WTC11 (cell line): Measurements from ENCODE around the gene UNG. TPM values are rescaled to one million over a fixed set of nuclear protein-coding genes. Genes with fewer than 3 reads are reported as not detected.

Experiments used
- ATAC-seq: fragments of 200-7000 bp; cut with Tn5 transposase; 2 replicates; pipeline ENCODE4 v1.10.0; 2021; ENCODE audit warnings: mild to moderate bottlenecking, moderate library complexity
- CTCF ChIA-PET: fragments of 300-600 bp; sonication (Branson Sonifier 250); formaldehyde crosslinking; loops from one replicate; lab custom pipeline; 2021; ENCODE audit warnings: antibody characterized with exemption; lab: Charles Lee
- POLR2A ChIA-PET: fragments of 350-600 bp; sonication (Branson Sonifier 250); formaldehyde crosslinking; loops from one replicate; lab custom pipeline; 2021; ENCODE audit warnings: antibody characterized with exemption; lab: Charles Lee
- DNase-seq: peaks from one replicate; pipeline ENCODE4 v3.0.0; 2021; ENCODE audit warnings: low spot score
- H3K27ac Mint-ChIP-seq: 2 replicates; pipeline ENCODE4 v1.8.0; 2021; ENCODE audit warnings: mixed read lengths
- H3K27me3 Mint-ChIP-seq: 2 replicates; pipeline ENCODE4 v1.8.0; 2021; ENCODE audit warnings: low read depth, mild to moderate bottlenecking, moderate library complexity, mixed read lengths
- H3K36me3 Mint-ChIP-seq: 2 replicates; pipeline ENCODE4 v1.8.0; 2021; ENCODE audit warnings: mixed read lengths
- H3K4me1 Mint-ChIP-seq: 2 replicates; pipeline ENCODE4 v1.8.0; 2022; ENCODE audit warnings: mixed read lengths
- H3K4me3 Mint-ChIP-seq: 2 replicates; pipeline ENCODE4 v1.8.0; 2021; ENCODE audit warnings: mild to moderate bottlenecking, moderate library complexity, mixed read lengths
- H3K9me3 Mint-ChIP-seq: 2 replicates; pipeline ENCODE4 v1.8.0; 2021; ENCODE audit warnings: mixed read lengths
- ATF1 ChIP-seq: sonication (generic); formaldehyde crosslinking; IDR thresholded peaks from 2 replicates; pipeline ENCODE4 v1.8.1; 2023; ENCODE audit warnings: mild to moderate bottlenecking, moderate library complexity, missing genetic modification reagents
- ATF2 ChIP-seq: sonication (generic); formaldehyde crosslinking; IDR thresholded peaks from 2 replicates; pipeline ENCODE4 v1.8.1; 2022; ENCODE audit warnings: low read depth, missing genetic modification reagents, borderline replicate concordance
- E2F1 ChIP-seq: sonication (generic); formaldehyde crosslinking; IDR thresholded peaks from 2 replicates; pipeline ENCODE4 v1.8.0; 2022; ENCODE audit warnings: mild to moderate bottlenecking, missing genetic modification reagents
- ETV6 ChIP-seq: sonication (generic); formaldehyde crosslinking; IDR thresholded peaks from 2 replicates; pipeline ENCODE4 v1.8.1; 2022; ENCODE audit warnings: mild to moderate bottlenecking, missing genetic modification reagents
- FOXJ3 ChIP-seq: sonication (generic); formaldehyde crosslinking; IDR thresholded peaks from 2 replicates; pipeline ENCODE4 v1.9.0; 2021; ENCODE audit warnings: missing genetic modification reagents, mild to moderate bottlenecking, borderline replicate concordance
- NR2C2 ChIP-seq: sonication (generic); formaldehyde crosslinking; IDR thresholded peaks from 2 replicates; pipeline ENCODE4 v1.8.0; 2022; ENCODE audit warnings: mild to moderate bottlenecking, missing genetic modification reagents
- RELA ChIP-seq: sonication (generic); formaldehyde crosslinking; IDR thresholded peaks from 2 replicates; pipeline ENCODE4 v1.8.1; 2022; ENCODE audit warnings: missing genetic modification reagents, mild to moderate bottlenecking, borderline replicate concordance
- RORB ChIP-seq: fragments of 250-450 bp; sonication (Bioruptor Pico); IDR thresholded peaks from 2 replicates; pipeline ENCODE4 v1.9.0; 2021; ENCODE audit warnings: mild to moderate bottlenecking
- SP1 ChIP-seq: sonication (generic); formaldehyde crosslinking; conservative IDR thresholded peaks from 2 replicates; pipeline ENCODE4 v1.8.1; 2022; ENCODE audit warnings: missing genetic modification reagents
- TP53 ChIP-seq: sonication (generic); formaldehyde crosslinking; IDR thresholded peaks from 2 replicates; pipeline ENCODE4 v1.8.1; 2023; ENCODE audit warnings: mild to moderate bottlenecking, missing genetic modification reagents
- ZBTB21 ChIP-seq: sonication (generic); formaldehyde crosslinking; IDR thresholded peaks from 2 replicates; pipeline ENCODE4 v1.8.1; 2023; ENCODE audit warnings: mild to moderate bottlenecking, missing genetic modification reagents, borderline replicate concordance
- ZNF121 ChIP-seq: sonication (generic); formaldehyde crosslinking; IDR thresholded peaks from 2 replicates; pipeline ENCODE4 v1.8.0; 2023; ENCODE audit warnings: missing genetic modification reagents
- ZNF138 ChIP-seq: sonication (generic); formaldehyde crosslinking; conservative IDR thresholded peaks from 2 replicates; pipeline ENCODE4 v1.8.1; 2022; ENCODE audit warnings: mild to moderate bottlenecking, moderate library complexity, missing genetic modification reagents
- ZNF281 ChIP-seq: sonication (generic); formaldehyde crosslinking; IDR thresholded peaks from 2 replicates; pipeline ENCODE4 v1.8.0; 2023; ENCODE audit warnings: mild to moderate bottlenecking, missing genetic modification reagents
- ZNF396 ChIP-seq: fragments of 250-450 bp; sonication (Bioruptor Pico); IDR thresholded peaks from 2 replicates; pipeline ENCODE4 v1.8.0; 2021; ENCODE audit warnings: mild to moderate bottlenecking, moderate library complexity, borderline replicate concordance
- ZNF416 ChIP-seq: fragments of 250-450 bp; sonication (Bioruptor Pico); IDR thresholded peaks from 2 replicates; pipeline ENCODE4 v1.9.0; 2021; ENCODE audit warnings: mild to moderate bottlenecking, inconsistent platforms
- total RNA-seq: library from RNA; stranded (reverse); gene quantifications from 3 replicates; pipeline ENCODE4 v1.2.3, GENCODE V29; 2021
- TF ChIP-seq, protein P1 (sequence below): fragments of 250-450 bp; sonication (Bioruptor Pico); conservative IDR thresholded peaks from 2 replicates; pipeline ENCODE4 v1.9.0; 2021; ENCODE audit warnings: mild to moderate bottlenecking
- TF ChIP-seq, protein P2 (sequence below): sonication (generic); formaldehyde crosslinking; IDR thresholded peaks from 2 replicates; pipeline ENCODE4 v1.8.0; 2022; ENCODE audit warnings: mild to moderate bottlenecking, missing genetic modification reagents
- TF ChIP-seq, protein P3 (sequence below): sonication (generic); formaldehyde crosslinking; IDR thresholded peaks from 2 replicates; pipeline ENCODE4 v1.8.1; 2023; ENCODE audit warnings: mild to moderate bottlenecking, missing genetic modification reagents
- TF ChIP-seq, protein P4 (sequence below): fragments of 250-450 bp; sonication (Bioruptor Pico); IDR thresholded peaks from 2 replicates; pipeline ENCODE4 v1.9.0; 2021; ENCODE audit warnings: moderate library complexity, mild to moderate bottlenecking, inconsistent platforms, borderline replicate concordance

UNG gene
- total RNA-seq, 1 experiment from 2014 or later: 127 TPM

- TF ChIP-seq, protein P1, sequence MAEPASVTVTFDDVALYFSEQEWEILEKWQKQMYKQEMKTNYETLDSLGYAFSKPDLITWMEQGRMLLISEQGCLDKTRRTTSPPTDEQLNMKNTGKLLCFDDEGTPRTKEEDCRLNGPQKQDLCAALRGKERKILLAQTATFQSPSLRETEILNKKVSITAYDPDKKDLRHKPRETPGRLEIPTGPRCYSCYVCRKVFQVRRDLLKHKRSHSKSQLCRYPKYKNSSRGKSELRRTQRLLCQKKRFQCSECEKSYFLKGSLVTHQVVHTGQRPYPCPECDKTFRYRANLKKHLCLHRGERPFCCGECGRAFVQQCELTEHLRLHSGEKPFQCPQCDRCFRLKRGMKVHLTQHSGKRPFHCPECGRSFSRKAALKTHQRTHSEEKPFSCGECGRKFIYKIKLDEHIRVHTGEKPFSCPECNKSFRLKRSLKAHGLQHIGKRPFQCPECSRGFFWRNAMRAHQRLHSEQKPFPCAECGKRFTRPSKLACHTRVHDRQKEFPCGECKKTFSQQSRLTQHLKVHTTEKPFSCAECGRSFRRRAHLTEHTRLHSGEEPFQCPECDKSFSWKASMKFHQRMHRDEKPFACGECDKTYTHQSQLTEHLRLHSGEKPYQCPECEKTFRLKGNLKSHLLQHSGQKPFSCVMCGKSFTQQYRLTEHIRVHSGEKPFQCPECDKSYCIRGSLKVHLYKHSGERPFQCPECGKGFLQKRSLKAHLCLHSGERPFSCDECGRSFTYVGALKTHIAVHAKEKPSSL (CRISPR knock-in tag): no peak
- TF ChIP-seq ETV6 (CRISPR knock-in tag): peak; percentile 63
Observed at GRCh38 chr12:109110988-109111495, 13.6 kb downstream of the UNG start (continued).

DNA sequence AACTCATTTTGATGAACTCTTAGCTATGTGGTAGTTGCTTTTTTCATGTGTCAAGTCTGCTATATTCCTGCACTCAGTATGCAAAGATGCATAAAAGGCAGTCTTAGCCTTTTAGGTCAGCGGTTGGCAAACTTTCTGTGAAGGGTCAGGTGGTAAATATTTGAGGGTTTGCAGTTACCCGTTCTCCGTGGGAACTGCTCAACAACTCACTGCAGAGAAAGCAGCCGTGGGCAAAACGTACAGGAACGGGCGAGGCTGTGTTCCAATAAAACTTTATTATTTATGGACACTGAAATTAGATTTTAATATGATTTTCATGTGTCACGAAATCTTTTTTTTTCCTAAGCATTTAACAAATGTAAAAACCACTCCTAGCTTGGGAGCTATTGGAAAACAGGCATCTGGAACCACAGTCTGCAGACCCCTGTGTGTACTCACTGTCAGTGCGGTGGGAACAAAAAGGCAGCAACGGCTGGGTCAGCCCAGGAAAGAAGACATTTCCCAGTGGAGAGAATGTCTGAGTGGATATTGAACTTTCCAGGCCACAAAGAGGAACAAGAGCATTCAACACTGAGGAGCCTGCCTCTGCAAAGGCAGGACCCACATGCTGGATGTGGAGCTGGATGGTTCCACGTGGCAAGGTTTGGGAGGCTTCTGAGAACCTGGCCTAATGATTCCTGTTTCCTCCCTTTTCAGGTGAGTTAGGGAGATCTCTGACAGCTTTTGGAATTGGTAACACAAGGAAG is 15.5 kb downstream of the UNG start:
- no peak for ATAC-seq
- Mint-ChIP-seq H3K9me3 (no peaks in the 10 kb centered on the region; the same call in 1 of the 2 replicates), H3K4me3 (no peak overlapping the region), H3K27me3 (no peaks in the 10 kb centered on the region), H3K36me3 (peaks cover 14% of the 10 kb centered on the region)
- ChIA-PET POLR2A (no interaction called here), CTCF (interaction anchor here (0.6 to 2.4 kb wide), 9 partner anchors 12 to 443 kb away, joined by 3 to 13 read pairs (median 4); no protein-coding TSS in a partner anchor)
- no peak for DNase-seq
- TF ChIP-seq FOXJ3 (CRISPR knock-in tag): no peak
- TF ChIP-seq, protein P2, sequence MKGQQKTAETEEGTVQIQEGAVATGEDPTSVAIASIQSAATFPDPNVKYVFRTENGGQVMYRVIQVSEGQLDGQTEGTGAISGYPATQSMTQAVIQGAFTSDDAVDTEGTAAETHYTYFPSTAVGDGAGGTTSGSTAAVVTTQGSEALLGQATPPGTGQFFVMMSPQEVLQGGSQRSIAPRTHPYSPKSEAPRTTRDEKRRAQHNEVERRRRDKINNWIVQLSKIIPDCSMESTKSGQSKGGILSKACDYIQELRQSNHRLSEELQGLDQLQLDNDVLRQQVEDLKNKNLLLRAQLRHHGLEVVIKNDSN (CRISPR knock-in tag): no peak
- no peak for TF ChIP-seq ZNF281 (CRISPR knock-in tag)
- TF ChIP-seq TP53 (CRISPR knock-in tag): no peak
- no peak for TF ChIP-seq E2F1 (CRISPR knock-in tag)
- TF ChIP-seq SP1 (CRISPR knock-in tag): no peak
- no peak for TF ChIP-seq ZNF396 (CRISPR knock-in tag)
- TF ChIP-seq, protein P1 (CRISPR knock-in tag): no peak
- no peak for TF ChIP-seq ATF1
- TF ChIP-seq ZNF121 (CRISPR knock-in tag): no peak
- TF ChIP-seq ZNF416 (CRISPR knock-in tag): no peak
- no peak for TF ChIP-seq ATF2 (CRISPR knock-in tag)
- TF ChIP-seq NR2C2 (CRISPR knock-in tag): no peak
- TF ChIP-seq, protein P3, sequence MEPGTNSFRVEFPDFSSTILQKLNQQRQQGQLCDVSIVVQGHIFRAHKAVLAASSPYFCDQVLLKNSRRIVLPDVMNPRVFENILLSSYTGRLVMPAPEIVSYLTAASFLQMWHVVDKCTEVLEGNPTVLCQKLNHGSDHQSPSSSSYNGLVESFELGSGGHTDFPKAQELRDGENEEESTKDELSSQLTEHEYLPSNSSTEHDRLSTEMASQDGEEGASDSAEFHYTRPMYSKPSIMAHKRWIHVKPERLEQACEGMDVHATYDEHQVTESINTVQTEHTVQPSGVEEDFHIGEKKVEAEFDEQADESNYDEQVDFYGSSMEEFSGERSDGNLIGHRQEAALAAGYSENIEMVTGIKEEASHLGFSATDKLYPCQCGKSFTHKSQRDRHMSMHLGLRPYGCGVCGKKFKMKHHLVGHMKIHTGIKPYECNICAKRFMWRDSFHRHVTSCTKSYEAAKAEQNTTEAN (CRISPR knock-in tag): no peak
- no peak for TF ChIP-seq ZBTB21
- TF ChIP-seq RELA (CRISPR knock-in tag): no peak
- no peak for TF ChIP-seq RORB (CRISPR knock-in tag)
- no peak for TF ChIP-seq ZNF138 (CRISPR knock-in tag)
- TF ChIP-seq, protein P4, sequence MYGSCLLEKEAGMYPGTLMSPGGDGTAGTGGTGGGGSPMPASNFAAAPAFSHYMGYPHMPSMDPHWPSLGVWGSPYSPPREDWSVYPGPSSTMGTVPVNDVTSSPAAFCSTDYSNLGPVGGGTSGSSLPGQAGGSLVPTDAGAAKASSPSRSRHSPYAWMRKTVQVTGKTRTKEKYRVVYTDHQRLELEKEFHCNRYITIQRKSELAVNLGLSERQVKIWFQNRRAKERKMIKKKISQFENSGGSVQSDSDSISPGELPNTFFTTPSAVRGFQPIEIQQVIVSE: no peak
- TF ChIP-seq, all 79 proteins: peak for 0
- peaks cover 21% of the 10 kb centered on the region for H3K4me1 Mint-ChIP-seq
- no peak overlapping the region for H3K27ac Mint-ChIP-seq
